NCI-H2171 treated with DMSO at 0.1 percent for 48 hours (cell line): ENCODE measurements around the gene TMEM240.
"Not testable (repeated sequence)": the region's sequence is repeated elsewhere in the genome, so short reads cannot be mapped to it uniquely, and the experiment has no call there.

Experiments used
- DNase-seq: peaks from one replicate; lab custom pipeline; 2025; lab: John Stamatoyannopoulos, UW

TMEM240 gene

DNA sequence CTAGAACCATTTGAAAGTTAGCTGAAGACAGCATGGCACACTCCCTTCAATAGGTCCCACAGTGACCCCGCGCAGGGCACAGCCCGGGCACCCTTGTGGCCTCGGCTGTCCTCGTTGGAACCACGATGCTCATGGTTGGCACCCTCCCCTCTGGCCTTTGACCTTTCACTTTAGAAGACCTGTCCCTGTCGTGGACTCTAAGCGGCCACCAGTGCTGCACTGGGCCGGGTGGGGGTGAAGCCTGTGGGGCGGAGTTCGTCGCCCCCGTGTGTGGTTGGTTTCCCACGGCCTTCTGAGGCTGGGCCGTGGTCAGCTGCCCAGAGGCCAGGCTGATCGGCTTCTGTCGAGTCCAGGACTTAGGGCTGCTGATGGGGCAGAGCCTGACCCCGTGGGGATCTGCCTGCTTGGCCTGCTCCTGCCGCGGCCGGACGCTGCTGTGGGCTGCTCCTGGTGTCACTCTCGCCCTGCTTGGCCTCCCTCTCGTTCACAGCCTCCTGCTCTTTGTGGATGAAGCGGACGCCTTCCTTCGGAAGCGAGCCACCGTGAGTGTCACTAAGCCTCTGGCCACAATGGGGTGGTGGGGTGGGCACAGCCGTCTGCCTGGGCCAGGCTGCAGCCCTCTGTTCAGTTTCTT, 15.6 kb downstream of the TMEM240 start:
- not testable (repeated sequence) for DNase-seq

DNA sequence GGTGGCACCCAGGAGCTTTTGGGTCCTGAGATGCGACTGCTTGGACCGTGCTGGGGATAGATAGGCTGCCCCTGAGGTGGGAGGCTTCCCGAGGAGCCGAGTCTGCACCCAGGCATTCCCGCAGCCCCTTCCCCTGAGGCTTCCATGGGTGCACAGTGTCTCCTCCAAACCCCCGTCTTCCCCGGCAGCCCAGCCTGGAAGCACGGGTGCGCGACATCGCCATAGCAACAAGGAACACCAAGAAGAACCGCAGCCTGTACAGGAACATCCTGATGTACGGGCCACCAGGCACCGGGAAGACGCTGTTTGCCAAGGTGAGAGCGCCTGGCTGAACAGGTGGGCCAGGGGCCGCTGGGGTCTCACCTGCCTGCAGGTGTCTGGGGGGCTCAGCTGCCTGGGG, 16.8 kb downstream of the TMEM240 start:
- DNase-seq: not testable (repeated sequence)

DNA sequence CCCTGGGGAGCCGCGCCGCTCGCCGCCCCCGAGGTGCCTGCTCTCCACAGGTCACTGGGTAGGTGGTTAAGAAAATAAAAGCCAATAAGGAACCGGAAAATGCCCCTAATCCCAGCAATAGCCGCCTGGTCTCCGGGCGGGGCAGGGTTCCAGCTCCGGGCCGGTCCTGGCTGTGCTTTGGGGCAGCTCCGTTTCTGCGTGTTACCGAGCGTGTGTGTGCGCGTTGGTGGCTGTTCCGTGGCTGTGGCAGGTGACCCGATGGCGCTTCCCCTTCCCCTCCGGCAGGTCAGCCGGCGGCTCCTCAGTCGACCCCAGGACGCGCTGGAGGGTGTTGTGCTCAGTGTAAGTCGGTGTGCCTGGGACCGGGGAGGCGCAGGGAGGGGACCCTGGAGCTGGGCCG, 17.2 kb downstream of the TMEM240 start:
- DNase-seq: not testable (repeated sequence)

DNA sequence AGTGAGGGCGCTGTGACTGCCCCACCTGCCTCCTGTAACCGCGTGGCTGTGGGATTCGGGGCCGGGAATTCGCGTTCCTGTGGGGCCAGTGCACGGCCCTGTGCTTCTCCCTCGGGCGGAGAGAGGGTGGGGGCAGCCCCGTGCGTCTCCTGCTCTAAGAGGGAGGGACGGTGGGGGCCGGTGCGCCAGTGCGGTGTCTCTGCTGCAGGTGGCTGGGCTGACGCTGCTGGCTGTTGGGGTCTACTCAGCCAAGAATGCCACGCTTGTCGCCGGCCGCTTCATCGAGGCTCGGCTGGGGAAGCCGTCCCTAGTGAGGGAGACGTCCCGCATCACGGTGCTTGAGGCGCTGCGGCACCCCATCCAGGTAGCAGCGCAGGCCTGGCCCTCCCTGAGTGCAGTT, 17.9 kb downstream of the TMEM240 start:
- DNase-seq: not testable (repeated sequence)

DNA sequence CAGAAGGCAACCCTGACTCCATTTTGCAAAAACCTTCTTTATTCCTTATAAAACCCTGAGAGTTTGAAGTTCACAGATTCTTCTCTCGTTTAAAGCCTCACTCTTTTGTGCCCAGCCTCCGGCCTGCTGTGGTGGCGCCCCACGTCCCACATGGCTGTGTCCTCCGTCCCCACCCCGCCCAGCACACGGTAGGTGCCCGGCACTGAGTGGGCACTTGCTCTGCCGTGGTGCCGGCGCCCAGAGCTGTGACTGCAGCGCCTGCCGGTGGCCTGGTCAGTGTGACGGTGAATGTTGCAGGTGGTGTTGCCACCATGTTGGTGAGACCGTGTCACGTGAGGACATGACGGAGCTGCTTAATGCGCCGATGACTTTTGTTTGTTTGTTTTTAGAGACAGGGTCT, 19.1 kb downstream of the TMEM240 start:
- DNase-seq: no peak

DNA sequence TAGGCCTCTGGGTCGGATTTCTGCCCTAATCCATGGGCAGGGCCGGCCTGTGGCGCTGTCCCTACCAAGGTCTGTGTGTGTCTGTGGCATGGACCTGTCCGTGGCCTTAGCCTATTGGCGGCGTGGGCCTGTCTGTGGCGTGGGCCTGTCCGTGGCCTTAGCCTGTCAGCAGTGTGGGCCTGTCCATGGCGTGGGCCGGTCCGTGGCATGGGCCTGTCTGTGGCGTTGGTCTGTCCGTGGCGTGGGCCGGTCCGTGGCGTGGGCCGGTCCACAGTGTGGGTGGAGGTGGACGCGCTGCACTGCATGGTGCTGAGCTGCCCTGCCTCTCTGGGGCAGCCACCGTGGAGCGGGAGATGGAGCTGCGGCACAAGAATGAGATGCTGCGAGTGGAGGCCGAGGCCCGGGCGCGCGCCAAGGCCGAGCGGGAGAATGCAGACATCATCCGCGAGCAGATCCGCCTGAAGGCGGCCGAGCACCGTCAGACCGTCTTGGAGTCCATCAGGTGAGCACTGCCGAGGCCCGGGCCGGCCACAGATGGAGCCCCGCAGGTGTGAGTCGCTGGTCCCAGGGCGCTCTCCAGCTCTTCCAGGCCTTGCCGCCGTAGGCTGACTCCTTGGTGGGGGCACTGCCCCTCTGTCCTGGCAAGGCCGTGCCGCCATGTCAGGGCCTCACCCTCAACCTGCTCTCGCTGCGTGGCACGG, 20.5 kb downstream of the TMEM240 start:
- DNase-seq: not testable (repeated sequence)

DNA sequence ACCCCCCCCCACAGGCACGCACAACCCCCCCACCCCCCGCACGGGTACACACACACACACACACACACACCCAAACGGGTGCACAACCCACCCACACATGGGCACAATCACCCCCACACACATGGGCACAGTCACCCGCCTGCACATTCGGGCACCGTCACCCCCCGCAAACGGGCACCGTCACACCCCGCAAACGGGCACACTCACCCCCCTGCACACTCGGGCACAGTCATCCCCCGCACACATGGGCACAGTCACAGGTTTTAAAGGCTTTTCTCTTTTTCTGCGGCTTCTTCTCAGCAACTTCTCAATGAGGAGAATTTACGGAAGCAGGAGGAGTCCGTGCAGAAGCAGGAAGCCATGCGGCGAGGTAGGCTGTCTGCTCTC, 21.8 kb downstream of the TMEM240 start:
- DNase-seq: not testable (repeated sequence)

DNA sequence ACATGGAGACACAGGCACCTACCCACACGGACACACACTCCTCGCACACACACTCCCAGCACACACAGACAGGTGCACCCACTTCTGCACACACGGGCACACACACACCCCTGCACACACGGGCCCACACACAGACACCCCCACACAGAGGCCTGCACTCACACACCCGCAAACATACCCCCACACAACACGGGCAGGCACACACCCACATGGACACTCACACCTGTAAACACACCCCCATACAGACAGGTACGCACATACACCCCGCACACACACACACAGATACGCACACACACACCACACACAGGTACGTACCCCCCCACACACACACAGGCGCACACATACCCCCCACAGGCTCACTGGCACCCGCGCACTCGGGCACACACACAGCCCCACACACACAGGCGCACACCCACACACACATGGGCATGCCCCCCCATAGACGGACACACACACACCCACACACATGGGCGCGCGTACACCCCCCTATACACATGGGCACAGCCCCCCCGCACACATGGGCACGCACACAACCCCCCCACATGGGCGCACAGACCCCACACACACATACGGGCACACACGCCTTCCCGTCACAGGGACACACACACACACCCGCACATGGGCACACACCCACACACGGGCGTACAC, 22.3 kb downstream of the TMEM240 start:
- no peak for DNase-seq

DNA sequence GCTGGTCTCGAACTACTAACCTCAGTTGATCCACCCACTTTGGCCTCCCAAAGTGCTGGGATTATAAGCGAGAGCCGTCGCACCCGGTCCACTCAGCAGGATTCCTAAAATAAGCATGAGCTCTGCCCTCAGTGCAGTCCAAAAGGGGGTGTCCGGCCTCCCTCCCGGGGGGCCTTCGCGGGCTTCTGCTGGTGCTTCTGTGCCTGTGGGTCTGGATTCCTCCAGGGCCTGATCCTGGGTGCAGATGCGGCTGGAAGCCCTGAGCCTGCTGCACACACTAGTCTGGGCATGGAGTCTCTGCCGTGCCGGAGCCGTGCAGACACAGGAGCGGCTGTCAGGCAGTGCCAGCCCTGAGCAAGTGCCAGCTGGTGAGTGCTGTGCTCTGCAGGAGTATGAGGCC, 23.5 kb downstream of the TMEM240 start:
- not testable (repeated sequence) for DNase-seq

DNA sequence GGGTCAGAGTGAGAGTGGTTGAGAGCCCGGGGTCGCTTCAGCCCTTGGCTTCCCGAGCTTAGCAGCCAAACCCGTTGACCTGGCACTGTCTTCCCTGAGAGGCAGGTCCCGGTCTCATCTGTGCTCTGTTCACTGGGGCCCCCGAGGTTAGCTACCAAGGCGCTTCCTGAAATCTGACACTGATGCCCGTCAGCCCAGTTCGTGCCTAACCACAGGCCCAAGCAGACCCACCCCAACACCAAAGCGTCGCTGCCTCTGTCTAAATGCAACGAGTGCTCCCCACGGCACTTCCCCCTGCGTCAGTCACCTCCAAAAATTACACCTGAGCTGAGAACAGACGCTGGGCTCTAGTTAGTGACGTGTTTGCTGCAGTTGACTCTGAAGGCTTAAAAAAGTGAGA, 26.0 kb downstream of the TMEM240 start:
- DNase-seq: not testable (repeated sequence)

DNA sequence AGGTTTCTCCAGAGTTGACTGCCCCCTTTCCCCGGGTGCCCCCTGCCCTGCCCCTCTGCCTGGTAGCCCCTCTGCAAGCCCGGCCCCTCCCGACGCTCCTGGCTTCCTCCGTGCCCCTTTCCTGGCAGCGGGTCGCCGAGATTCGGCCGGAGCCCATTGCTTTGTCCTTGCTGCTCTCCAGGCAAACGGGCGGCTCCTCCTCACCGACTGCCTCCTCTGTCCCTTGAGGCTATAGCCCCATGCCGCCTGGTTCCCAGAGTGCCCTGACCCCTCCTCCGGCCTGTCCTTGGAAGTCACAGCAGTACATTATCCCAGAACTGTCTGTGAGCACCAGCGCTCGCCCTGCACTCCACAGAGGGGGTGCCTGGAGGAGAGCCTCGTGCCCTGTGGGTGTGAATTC, 26.7 kb downstream of the TMEM240 start:
- DNase-seq: not testable (repeated sequence)

DNA sequence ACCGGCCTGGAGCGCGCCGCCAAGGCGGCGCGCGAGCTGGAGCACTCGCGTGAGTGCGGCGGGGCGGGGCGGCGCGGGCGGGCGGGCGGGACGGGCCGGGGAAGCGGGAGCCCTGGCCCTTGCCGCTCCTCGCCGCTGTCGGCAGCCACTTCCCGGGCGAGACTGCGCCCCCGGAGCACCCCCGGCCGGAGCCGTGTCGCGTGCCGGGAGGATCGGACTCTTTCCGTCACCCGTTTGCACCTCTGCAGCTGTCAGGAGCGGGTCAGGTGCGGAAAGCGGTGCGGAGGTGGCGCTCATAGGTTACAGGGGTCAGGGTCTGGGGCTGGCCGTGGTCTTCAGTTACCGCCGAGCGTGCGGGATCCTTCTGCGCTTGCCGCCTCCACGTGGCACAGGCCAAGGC, 28.0 kb downstream of the TMEM240 start:
- DNase-seq: not testable (repeated sequence)

DNA sequence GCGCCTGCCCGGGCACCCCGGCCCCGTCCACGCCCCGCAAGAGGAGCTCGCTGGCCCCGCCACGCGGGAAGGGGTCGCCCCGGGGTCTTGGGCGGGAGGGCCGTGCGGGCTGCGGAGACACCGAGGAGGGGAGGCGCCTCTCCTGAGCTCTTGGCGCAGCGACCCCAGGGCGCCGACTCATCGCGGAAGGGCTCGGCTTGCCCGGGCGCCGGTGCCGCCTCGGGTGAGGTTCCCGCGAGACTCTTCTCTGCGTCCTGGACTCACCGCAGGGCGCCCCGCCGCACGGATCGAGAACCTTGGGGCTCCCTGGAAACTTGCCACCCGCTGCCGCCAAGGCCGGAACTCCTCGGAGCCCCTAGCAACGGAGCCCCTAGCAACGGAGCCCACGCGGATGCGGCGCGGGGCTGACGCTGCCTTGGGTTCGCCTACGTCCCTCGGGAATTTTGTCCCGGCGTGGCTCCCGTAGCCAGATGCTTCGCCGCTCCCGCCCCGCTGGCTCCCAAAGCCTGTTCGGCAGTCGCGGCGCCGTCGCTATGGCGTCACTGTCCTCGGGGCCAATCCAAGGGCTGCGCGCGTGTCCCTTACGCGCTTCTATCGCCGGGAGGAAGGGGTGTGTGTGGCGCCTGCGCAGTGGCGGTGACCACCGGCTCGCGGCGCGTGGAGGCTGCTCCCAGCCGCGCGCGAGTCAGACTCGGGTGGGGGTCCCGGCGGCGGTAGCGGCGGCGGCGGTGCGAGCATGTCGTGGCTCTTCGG, 28.7 kb downstream of the TMEM240 start, which contains the start of gene ATAD3A:
ATAD3A (plus strand) TSS at position 630 of the 753 bp plus-strand sequence; CDS start at position 737, 107 bp downstream.
- DNase-seq: peak; percentile 98

DNA sequence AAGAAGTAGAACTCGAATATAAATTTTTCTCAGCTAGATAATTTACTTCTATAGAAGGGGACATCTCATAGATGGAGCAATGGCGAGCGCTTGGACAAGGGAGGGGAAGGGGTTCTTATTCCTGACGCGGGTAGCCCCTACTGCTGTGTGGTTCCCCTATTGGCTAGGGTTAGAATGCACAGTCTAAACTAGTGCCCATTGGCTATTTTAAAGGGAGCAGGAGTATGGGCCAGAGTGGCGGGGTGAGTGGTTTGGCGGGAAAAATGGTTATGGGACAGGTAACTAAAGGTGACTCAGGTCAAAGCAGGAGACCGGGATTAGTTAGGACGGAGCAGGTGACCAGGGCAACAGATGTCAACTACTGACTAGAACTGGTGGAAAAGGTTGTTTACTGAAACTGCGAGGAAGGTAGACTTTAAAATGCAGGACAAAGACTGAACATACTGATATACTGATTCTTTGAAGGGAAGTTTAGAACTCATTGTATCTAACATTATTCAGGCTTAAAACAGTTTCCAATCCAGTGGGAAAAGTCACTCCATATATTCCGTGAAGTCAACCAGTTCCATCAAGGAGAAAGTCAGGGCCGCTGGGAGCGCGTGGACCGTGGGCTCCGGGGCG, 29.4 kb downstream of the TMEM240 start:
- peak; percentile 39 for DNase-seq

DNA sequence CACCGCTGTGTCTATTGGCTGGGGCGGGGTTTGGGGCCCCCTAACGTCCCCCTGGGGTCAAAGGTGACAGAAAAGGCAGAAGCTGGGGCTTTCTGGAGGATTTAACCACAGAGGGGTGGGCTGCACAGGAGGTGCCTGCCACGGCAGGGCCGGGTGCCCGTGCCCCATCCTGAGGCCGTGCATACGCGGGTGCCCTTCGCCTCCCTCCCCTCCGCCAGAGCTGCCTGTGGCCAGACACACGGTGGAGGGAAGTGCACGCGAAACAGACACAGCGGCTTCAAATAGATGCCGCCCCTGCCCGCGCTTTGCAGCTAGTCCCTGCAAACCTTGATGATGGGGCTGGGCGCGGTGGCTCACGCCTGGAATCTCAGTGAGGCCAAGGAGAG, 31.0 kb downstream of the TMEM240 start:
- DNase-seq: not testable (repeated sequence)

DNA sequence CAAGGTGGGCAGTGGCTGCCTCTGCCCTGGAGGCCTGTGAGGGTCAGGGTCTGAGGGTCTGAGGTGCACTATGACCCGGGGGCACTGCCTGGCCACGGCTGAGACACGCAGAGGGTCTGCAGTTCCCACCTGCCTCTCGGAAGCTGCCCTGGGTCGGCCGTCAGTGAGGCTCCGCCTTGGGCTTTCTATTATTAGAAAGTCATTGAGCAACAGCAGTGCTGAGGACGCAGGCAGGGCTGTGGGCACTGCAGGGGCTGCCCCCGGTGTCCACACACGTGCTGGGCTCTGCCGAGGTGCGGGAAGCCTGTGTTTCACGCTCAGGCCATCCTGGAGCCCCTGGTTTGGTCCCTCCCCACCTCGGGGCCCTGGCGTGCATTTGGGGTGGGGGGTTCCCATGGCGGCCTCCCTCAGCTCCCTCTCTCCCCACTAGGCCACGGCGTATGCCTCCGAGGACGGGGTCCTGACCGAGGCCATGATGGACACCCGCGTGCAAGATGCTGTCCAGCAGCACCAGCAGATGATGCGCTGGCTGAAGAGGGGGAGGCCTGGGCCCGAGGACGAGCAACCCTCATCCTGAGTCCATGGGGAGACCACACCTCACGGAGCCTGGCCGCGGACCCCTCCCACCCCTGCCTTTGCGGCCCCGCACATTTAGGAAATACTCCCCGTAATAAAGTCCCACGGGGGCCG, 31.5 kb downstream of the TMEM240 start:
- not testable (repeated sequence) for DNase-seq

DNA sequence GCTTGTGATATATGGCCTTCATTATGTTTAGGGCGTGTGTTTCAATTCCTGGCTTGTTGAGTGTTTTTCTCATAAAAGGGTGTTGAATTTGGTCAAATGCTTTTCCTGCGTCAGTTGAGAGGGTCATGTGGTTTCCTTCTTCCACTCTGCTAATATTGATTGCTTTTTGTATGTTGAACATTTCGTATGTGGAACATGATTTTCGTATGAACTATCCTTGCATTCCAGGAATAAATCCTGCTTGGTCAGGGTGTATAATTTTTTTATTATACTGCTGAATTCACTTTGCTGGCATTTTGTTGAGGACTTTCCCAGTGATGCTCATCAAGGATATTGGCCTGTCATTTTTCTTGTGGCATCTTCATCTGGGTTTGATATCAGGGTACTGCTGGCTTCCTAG, 33.1 kb downstream of the TMEM240 start:
- DNase-seq: no peak

DNA sequence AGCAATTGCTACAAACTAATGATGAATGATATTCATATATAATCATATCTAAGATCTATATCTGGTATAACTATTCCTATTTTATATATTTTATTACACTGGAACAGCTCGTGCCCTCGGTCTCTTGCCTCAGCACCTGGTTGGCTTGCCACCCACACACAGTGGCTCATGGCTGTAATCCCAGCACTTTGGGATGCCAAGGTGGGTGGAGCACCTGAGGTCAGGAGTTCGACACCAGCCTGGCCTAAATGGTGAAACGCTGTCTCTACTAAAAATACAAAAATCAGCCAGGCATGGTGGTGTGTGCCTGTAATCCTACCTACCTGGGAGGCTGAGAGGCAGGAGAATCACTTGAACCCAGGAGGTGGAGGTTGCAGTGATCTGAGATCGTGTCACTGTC, 34.6 kb downstream of the TMEM240 start:
- DNase-seq: not testable (repeated sequence)

DNA sequence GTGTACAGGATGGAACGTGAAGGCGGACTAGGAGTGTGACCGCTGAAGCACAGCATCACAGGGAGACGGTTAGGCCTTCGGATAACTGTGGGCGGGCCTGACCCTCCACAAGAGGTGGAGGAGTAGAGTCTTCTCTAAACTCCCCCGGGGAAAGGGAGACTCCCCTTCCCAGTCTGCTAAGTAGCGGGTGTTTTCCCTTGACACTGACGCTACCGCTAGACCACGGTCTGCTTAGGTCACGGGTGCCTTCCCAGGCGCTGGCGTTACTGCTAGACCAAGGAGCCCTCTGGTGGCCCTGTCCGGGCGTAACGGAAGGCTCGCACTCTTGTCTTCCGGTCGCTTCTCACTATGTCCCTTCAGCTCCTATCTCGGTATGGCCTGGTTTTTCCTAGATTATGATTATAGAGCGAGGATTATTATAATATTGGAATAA, 35.0 kb downstream of the TMEM240 start:
- DNase-seq: peak; percentile 58

DNA sequence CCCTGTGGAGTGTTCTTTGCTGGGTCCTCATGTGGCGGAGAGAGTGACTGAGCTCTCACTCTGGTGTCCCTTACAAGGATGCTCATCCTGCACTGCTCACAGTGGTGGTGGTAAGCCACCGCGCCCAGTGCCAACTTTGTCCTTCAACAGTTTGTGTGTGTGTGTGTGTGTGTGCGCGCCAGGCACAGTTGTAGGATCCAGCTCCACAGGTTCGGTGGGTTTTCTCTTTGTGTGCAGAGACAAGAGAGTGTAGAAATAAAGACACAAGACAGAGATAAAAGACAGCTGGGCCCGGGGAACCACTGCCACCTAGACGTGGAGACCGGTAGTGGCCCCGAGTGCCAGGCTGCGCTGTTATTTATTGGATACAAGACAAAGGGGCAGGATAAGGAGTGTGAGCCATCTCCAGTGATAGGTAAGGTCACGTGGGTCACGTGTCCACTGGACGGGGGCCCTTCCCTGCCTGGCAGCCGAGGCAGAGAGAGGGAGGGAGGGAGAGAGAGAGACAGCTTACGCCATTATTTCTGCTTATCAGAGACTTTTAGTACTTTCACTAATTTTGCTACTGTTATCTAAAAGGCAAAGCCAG, 35.6 kb downstream of the TMEM240 start:
- peak; percentile 85 for DNase-seq

DNA sequence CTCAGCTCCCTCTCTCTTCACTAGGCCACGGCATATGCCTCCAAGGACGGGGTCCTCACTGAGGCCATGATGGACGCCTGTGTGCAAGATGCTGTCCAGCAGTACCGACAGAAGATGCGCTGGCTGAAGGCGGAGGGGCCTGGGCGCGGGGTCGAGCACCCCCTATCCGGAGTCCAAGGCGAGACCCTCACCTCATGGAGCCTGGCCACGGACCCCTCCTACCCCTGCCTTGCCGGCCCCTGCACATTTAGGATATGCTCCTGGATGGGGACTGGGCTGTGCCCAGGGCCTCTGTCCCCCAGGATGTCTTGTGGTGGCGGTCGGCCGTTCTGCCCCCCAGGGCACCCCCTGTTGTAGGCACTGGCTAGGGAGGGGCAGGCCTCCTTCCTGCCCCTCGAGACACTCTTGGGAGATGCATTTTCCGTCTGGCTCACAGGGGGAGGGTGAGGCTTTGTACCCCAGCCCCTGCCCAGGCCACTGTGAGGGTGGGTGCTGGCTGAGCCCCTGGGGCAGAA, 44.9 kb downstream of the TMEM240 start:
- DNase-seq: not testable (repeated sequence)
